ENCODE results near the gene FAIM2. TPM values are rescaled to one million over a fixed set of nuclear protein-coding genes. Genes with fewer than 3 reads are reported as not detected.

FAIM2 gene
- total and polyA plus RNA-seq, 2 experiments from 2014 or later, result 5.0 to 14.0 TPM

- Histone ChIP-seq H3K9me2 (replicated peaks; ENCODE audit: insufficient read depth) (no peaks in the 10 kb centered on the region), H3K4me2 (peak overlapping the region; percentile 68), H3K4me1 (ENCODE audit: insufficient read depth) (no peaks in the 10 kb centered on the region), H3K4me3 (no peak overlapping the region), H3K9me3 (ENCODE audit: low read depth) (no peaks in the 10 kb centered on the region), H3K79me2 (no peaks in the 10 kb centered on the region), H2AFZ (peak overlapping the region; percentile 49), H3K27ac (peak overlapping the region; percentile 73), H3K36me3 (replicated peaks; ENCODE audit: insufficient read depth, low read depth) (no peaks in the 10 kb centered on the region), H4K20me1 (ENCODE audit: insufficient read depth, poor library complexity, severe bottlenecking) (no peaks in the 10 kb centered on the region), H3K27me3 (no peaks in the 10 kb centered on the region)
- WGBS (ENCODE audit: low lambda C conversion rate, missing lambda C conversion rate), result 69% methylated on average over 9 of the region's 9 CpGs
- DNase-seq (ENCODE audit: low spot score), result no peak
- no peak for TF ChIP-seq EZH2phosphoT487 (IDR thresholded peaks at IDR 0.05; ENCODE audit: low read depth, severe bottlenecking, unreplicated experiment)
Observed at GRCh38 chr12:49946086-49946485, 42.4 kb upstream of the FAIM2 start.

- no peaks in the 10 kb centered on the region for H3K4me1 ChIP-seq (ENCODE audit: insufficient read depth)
- no peaks in the 10 kb centered on the region for H3K36me3 ChIP-seq (replicated peaks; ENCODE audit: insufficient read depth, low read depth)
- 8% methylated on average over 27 of the region's 28 CpGs for WGBS (ENCODE audit: low lambda C conversion rate, missing lambda C conversion rate)
- no peaks in the 10 kb centered on the region for H3K79me2 ChIP-seq
- H3K27me3 ChIP-seq, result no peaks in the 10 kb centered on the region
- H3K27ac ChIP-seq, result peak overlapping the region; percentile 73
- peak overlapping the region; percentile 68 for H3K4me2 ChIP-seq
- no peaks in the 10 kb centered on the region for H3K9me2 ChIP-seq (replicated peaks; ENCODE audit: insufficient read depth)
- H2AFZ ChIP-seq, result peak overlapping the region; percentile 49
- H3K9me3 ChIP-seq (ENCODE audit: low read depth), result no peaks in the 10 kb centered on the region
- H3K4me3 ChIP-seq, result no peak overlapping the region
- H4K20me1 ChIP-seq (ENCODE audit: insufficient read depth, poor library complexity, severe bottlenecking), result no peaks in the 10 kb centered on the region
- TF ChIP-seq CTCF (IDR thresholded peaks at IDR 0.05; ENCODE audit: poor library complexity) (peak; percentile 92), EZH2 (IDR thresholded peaks at IDR 0.05; ENCODE audit: borderline replicate concordance) (no peak), EZH2phosphoT487 (IDR thresholded peaks at IDR 0.05; ENCODE audit: low read depth, severe bottlenecking, unreplicated experiment) (no peak)
- peak; percentile 91 for DNase-seq (ENCODE audit: low spot score)
Observed at GRCh38 chr12:49945394-49946080, 41.8 kb upstream of the FAIM2 start.

DNA sequence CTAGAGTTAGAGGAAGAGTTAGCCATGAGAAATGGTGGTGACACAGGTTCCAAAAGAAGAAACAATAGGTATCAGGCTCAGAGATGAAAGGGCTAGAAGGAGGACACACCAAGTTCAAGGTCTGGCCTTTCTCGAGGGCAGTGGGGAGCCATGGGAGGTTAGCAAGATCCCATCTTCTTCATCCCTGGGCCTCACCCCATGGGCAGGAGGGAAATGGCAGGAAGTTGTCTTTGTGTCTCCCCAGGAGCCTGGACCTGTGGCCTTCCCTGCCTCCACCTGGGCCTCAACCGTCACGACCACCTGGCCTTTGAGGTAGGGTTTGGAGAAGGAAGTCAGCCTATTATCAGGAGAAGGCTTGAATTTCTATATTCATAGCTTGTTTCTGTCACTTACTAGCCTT lies 41.0 kb upstream of the FAIM2 start:
- Histone ChIP-seq H3K4me2 (no peak overlapping the region), H3K27ac (no peak overlapping the region), H3K27me3 (no peaks in the 10 kb centered on the region), H3K36me3 (replicated peaks; ENCODE audit: insufficient read depth, low read depth) (no peaks in the 10 kb centered on the region), H3K79me2 (no peaks in the 10 kb centered on the region), H3K9me3 (ENCODE audit: low read depth) (no peaks in the 10 kb centered on the region), H3K9me2 (replicated peaks; ENCODE audit: insufficient read depth) (no peaks in the 10 kb centered on the region), H4K20me1 (ENCODE audit: insufficient read depth, poor library complexity, severe bottlenecking) (no peaks in the 10 kb centered on the region), H3K4me3 (no peak overlapping the region), H2AFZ (no peak overlapping the region), H3K4me1 (ENCODE audit: insufficient read depth) (no peaks in the 10 kb centered on the region)
- 86% methylated on average over 3 of the region's 3 CpGs for WGBS (ENCODE audit: low lambda C conversion rate, missing lambda C conversion rate)
- no peak for DNase-seq (ENCODE audit: low spot score)
- TF ChIP-seq EZH2phosphoT487 (IDR thresholded peaks at IDR 0.05; ENCODE audit: low read depth, severe bottlenecking, unreplicated experiment) (no peak), EZH2 (IDR thresholded peaks at IDR 0.05; ENCODE audit: borderline replicate concordance) (no peak), CTCF (IDR thresholded peaks at IDR 0.05; ENCODE audit: poor library complexity) (no peak)

DNA sequence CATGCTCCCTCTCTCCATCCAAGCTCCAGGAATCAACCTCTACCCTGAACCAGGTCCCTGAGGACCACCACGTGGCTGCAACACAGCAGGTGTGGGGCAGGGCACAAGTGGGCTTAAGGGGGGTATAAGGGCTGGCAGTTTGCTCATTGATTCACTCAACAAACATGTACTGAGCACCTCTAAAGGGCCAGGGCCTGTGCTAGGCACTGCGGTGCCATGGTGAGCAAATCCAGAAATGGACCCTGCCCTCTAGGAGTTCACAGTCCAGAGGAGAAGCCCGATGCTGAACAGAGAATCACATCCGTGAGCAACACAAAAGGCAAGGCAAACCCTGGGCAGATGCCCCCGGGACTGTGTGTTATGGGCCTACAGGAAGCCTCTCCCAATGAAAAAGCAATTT lies 40.3 kb upstream of the FAIM2 start:
- DNase-seq (ENCODE audit: low spot score), result no peak
- Histone ChIP-seq H3K79me2 (no peaks in the 10 kb centered on the region), H3K27me3 (no peaks in the 10 kb centered on the region), H3K9me2 (replicated peaks; ENCODE audit: insufficient read depth) (no peaks in the 10 kb centered on the region), H2AFZ (no peak overlapping the region), H3K36me3 (replicated peaks; ENCODE audit: insufficient read depth, low read depth) (no peaks in the 10 kb centered on the region), H4K20me1 (ENCODE audit: insufficient read depth, poor library complexity, severe bottlenecking) (no peaks in the 10 kb centered on the region), H3K4me3 (no peak overlapping the region), H3K27ac (no peak overlapping the region), H3K4me2 (no peak overlapping the region), H3K9me3 (ENCODE audit: low read depth) (no peaks in the 10 kb centered on the region), H3K4me1 (ENCODE audit: insufficient read depth) (no peaks in the 10 kb centered on the region)
- WGBS (ENCODE audit: low lambda C conversion rate, missing lambda C conversion rate), result 85% methylated on average over 5 of the region's 5 CpGs
- TF ChIP-seq CTCF (IDR thresholded peaks at IDR 0.05; ENCODE audit: poor library complexity) (no peak), EZH2phosphoT487 (IDR thresholded peaks at IDR 0.05; ENCODE audit: low read depth, severe bottlenecking, unreplicated experiment) (no peak), EZH2 (IDR thresholded peaks at IDR 0.05; ENCODE audit: borderline replicate concordance) (no peak)

Data from hepatocyte (in vitro differentiated cells).